Endothelial cell of umbilical vein (primary cell): ENCODE results near the gene TNFRSF1B. TPM values are rescaled to one million over a fixed set of nuclear protein-coding genes. Genes with fewer than 3 reads are reported as not detected.

Experiments used
- BruUV-seq: library from RNA; stranded (reverse); fragments of 400-500 nt; replicated peaks from 2 replicates; lab custom pipeline; 2021; lab: Mats Ljungman, UMichigan
- CTCF ChIA-PET: fragments of 300-600, 350-600 bp; sonication (Branson Sonifier 250); formaldehyde crosslinking; loops from one replicate; lab custom pipeline; 2021; ENCODE audit warnings: antibody characterized with exemption, inconsistent platforms; lab: Charles Lee
- POLR2A ChIA-PET: fragments of 300-600, 350-600 bp; sonication (Branson Sonifier 250); formaldehyde crosslinking; loops from one replicate; lab custom pipeline; 2021; ENCODE audit warnings: antibody characterized with exemption, inconsistent platforms; lab: Charles Lee
- DNase-seq: peaks from one replicate; pipeline ENCODE4 v3.0.0-alpha.2; 2011; ENCODE audit warnings: low read depth, low spot score
- FAIRE-seq: peaks from 2 replicates; lab custom pipeline; 2011; peaks lifted over from hg19 to GRCh38; lab: Jason Lieb, UNC
- H2AFZ ChIP-seq: 2 replicates; pipeline ENCODE4 v1.6.0; 2012; ENCODE audit warnings: low read depth, low read length, control low read depth, inconsistent platforms
- H3K27ac ChIP-seq: 2 replicates; pipeline ENCODE4 v1.5.1; 2011; ENCODE audit warnings: low read depth, mild to moderate bottlenecking, control low read depth, low read length, moderate library complexity; ENCODE audit not compliant: insufficient read depth
- H3K27me3 ChIP-seq, 2 experiments: 2 replicates each; pipeline versions ENCODE4 v1.6.0 to v1.6.1; 2011; ENCODE audit warnings: low read length in 2 of 2, mixed read lengths in 1 of 2; ENCODE audit not compliant: control insufficient read depth in 2 of 2, insufficient read depth in 2 of 2
- H3K36me3 ChIP-seq, 2 experiments: 2 replicates in 1 of 2; 3 replicates in 1 of 2; pipeline ENCODE4 v1.5.1; 2011; ENCODE audit warnings: low read length in 2 of 2, mild to moderate bottlenecking in 1 of 2, moderate library complexity in 1 of 2; ENCODE audit not compliant: control insufficient read depth in 2 of 2, insufficient read depth in 2 of 2; ENCODE audit errors: extremely low read depth in 1 of 2
- H3K4me1 ChIP-seq: 3 replicates; pipeline ENCODE4 v1.5.1; 2011; ENCODE audit warnings: mild to moderate bottlenecking, low read length; ENCODE audit not compliant: control insufficient read depth, insufficient read depth; ENCODE audit errors: extremely low read depth
- H3K4me2 ChIP-seq: 2 replicates; pipeline ENCODE4 v1.6.1; 2011; ENCODE audit warnings: low read length, control low read depth, mixed read lengths; ENCODE audit not compliant: insufficient read depth
- H3K4me3 ChIP-seq, 3 experiments: fragments of 200-600 bp in 1 of 3; sonication (generic), shearing (Covaris generic) in 1 of 3; replicated peaks in 1 of 3; 2 replicates each; pipeline ENCODE4 v1.5.1; 2011 to 2016; ENCODE audit warnings: control low read depth in 3 of 3, low read length in 3 of 3, mild to moderate bottlenecking in 2 of 3, inconsistent platforms in 1 of 3, low read depth in 1 of 3, moderate library complexity in 1 of 3; ENCODE audit not compliant: insufficient read depth in 1 of 3
- H3K79me2 ChIP-seq: 2 replicates; pipeline ENCODE4 v1.6.0; 2012; ENCODE audit warnings: low read length, inconsistent platforms; ENCODE audit not compliant: control insufficient read depth, insufficient read depth
- H3K9ac ChIP-seq: replicated peaks from 2 replicates; pipeline ENCODE3; 2011; ENCODE audit warnings: low read length, control low read depth; ENCODE audit not compliant: insufficient read depth; ENCODE audit errors: extremely low read depth
- H3K9me1 ChIP-seq: replicated peaks from 3 replicates; pipeline ENCODE4 v1.6.0; 2011; ENCODE audit warnings: mild to moderate bottlenecking, low read length; ENCODE audit not compliant: control insufficient read depth, insufficient read depth; ENCODE audit errors: extremely low read depth
- H3K9me3 ChIP-seq: replicated peaks from 2 replicates; pipeline ENCODE4 v1.5.1; 2012; ENCODE audit warnings: low read length, inconsistent platforms; ENCODE audit not compliant: control insufficient read depth, insufficient read depth
- H4K20me1 ChIP-seq: replicated peaks from 2 replicates; pipeline ENCODE3; 2011; ENCODE audit warnings: mild to moderate bottlenecking, low read length; ENCODE audit not compliant: control insufficient read depth, insufficient read depth; ENCODE audit errors: extremely low read depth
- EZH2 ChIP-seq: IDR thresholded peaks from 2 replicates; pipeline ENCODE4 v1.6.1; 2012; ENCODE audit warnings: borderline replicate concordance, low read depth, mild to moderate bottlenecking, moderate library complexity, low read length, inconsistent platforms; ENCODE audit not compliant: severe bottlenecking
- FOS ChIP-seq: IDR thresholded peaks from 2 replicates; pipeline ENCODE4 v1.6.1; 2011; ENCODE audit warnings: mild to moderate bottlenecking, low read length, moderate library complexity, borderline replicate concordance; ENCODE audit not compliant: insufficient read depth
- GATA2 ChIP-seq: IDR thresholded peaks from 2 replicates; pipeline ENCODE4 v1.7.0; 2011; ENCODE audit warnings: low read depth, mild to moderate bottlenecking, moderate library complexity, mixed read lengths, low read length; ENCODE audit not compliant: insufficient read length, insufficient read depth
- JUN ChIP-seq: IDR thresholded peaks from 2 replicates; pipeline ENCODE4 v1.6.1; 2011; ENCODE audit warnings: borderline replicate concordance, low read depth; ENCODE audit not compliant: insufficient read length, insufficient read depth
- MAX ChIP-seq: IDR thresholded peaks from 2 replicates; pipeline ENCODE4 v1.6.1; 2011; ENCODE audit not compliant: insufficient read depth, insufficient read length
- MYC ChIP-seq: IDR thresholded peaks from one replicate; pipeline ENCODE4 v1.6.1; 2011; ENCODE audit warnings: mild to moderate bottlenecking, low read depth, low read length
- POLR2A ChIP-seq: IDR thresholded peaks from 2 replicates; pipeline ENCODE4 v1.6.1; 2012; ENCODE audit warnings: low read depth, mild to moderate bottlenecking, control low read depth, low read length
- POLR2AphosphoS5 ChIP-seq: IDR thresholded peaks from 2 replicates; pipeline ENCODE4 v1.6.1; 2012; ENCODE audit warnings: low read depth, mild to moderate bottlenecking, control low read depth, low read length, moderate library complexity; ENCODE audit not compliant: insufficient read depth
- dilution Hi-C: fragments of 300-500 bp; cut with MboI; formaldehyde crosslinking; loops from one replicate; pipeline ENCODE4 v1.15.0; 2019; ENCODE audit warnings: low sequenced_read_pairs; ENCODE audit not compliant: extremely low pct_ligation_motif_present
- intact Hi-C: fragments of 100-400 bp; cut with micrococcal nuclease; formaldehyde crosslinking; loops from one replicate; pipeline ENCODE4 v1.10.0; 2022
- polyA plus RNA-seq, 4 experiments: library from polyadenylated mRNA; depleted of rRNA in 3 of 4; stranded (reverse) in 3 of 4; unstranded in 1 of 4; fragments of >200 nt; gene quantifications; 2 replicates each; pipeline versions ENCODE4 v1.2.1 to v1.2.3, GENCODE V29; 2011 to 2012; ENCODE audit warnings: missing spikeins in 1 of 4
- total RNA-seq: library from RNA; stranded (reverse); gene quantifications from 2 replicates; pipeline ENCODE4 v1.2.3, GENCODE V29; 2021
- TF ChIP-seq, protein P1 (sequence below), 2 donors: IDR thresholded peaks; 1 replicate in 1 of 2; 2 replicates in 1 of 2; pipeline ENCODE4 v1.5.1; 2011; ENCODE audit warnings: low read length in 2 of 2, mild to moderate bottlenecking in 2 of 2, moderate library complexity in 2 of 2, control low read depth in 1 of 2, inconsistent platforms in 1 of 2, low read depth in 1 of 2; ENCODE audit not compliant: insufficient read depth in 1 of 2; ENCODE audit errors: extremely low read depth in 1 of 2

The TNFRSF1B gene
- total and polyA plus RNA-seq, 2 donors (not counting 3 experiments of a cell fraction or from before 2014, with no cell fraction given), result 53.6 to 65.9 TPM

DNA sequence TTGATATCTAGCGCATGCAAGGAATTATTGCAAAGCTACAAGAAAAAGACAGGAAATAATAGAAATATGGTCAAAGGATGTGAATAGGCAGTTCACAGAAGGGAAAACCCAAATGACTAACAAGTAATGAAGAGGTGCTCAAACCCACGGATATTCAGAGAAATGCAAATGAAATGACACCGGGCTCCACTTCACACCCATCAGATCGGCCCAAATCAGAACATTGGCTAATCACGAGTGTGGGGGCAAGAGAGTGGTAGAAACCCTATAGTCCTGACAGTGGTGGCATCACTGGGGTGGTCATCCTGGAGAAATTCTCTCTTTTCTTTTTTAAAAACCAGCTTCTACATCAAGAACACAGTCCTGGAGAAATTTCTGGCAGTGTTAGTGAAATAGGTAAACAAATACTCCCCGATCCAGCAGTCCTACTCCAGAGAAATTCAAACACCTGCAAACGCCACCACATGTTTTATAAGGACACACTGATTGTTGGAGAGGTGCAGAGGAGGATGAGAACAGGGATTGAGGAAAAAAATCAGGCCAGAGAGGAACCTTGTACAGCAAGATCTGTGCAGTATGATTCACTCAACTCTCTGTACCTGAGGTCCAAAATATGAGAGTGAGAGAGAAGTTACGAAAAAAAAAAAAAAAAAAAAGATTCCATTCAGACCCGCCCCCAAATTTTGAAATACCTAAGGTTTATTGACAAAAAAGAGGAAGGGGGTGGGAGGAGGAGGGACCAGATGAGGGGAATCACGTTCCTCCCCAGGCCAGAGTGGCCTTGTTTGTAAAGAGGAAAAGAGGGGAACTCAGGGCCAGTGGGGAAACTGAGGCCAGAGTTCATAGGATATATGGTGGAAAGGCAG lies 9.2 kb upstream of the TNFRSF1B start:
- no peak overlapping the region for H3K9ac ChIP-seq
- no peak overlapping the region for H3K4me2 ChIP-seq
- no peaks in the 10 kb centered on the region for H3K36me3 ChIP-seq
- no peaks in the 10 kb centered on the region for H3K27me3 ChIP-seq
- no peak overlapping the region for H3K27ac ChIP-seq
- H3K4me3 ChIP-seq, result no peak overlapping the region
- FAIRE-seq (no peak), DNase-seq (no peak)
- no peaks in the 10 kb centered on the region for H4K20me1 ChIP-seq
- peaks cover 29% of the 10 kb centered on the region for H3K4me1 ChIP-seq
- no TSS peak for BruUV-seq
- H3K9me1 ChIP-seq, result no peaks in the 10 kb centered on the region
- H3K79me2 ChIP-seq, result no peaks in the 10 kb centered on the region
- ChIA-PET CTCF (interaction anchor here (0.7 to 2.9 kb wide), 3 partner anchors 10 to 32 kb away, joined by 3 to 14 read pairs (median 8); no protein-coding TSS in a partner anchor), POLR2A (no interaction called here)
- no peak overlapping the region for H2AFZ ChIP-seq
- TF ChIP-seq POLR2A (no peak), POLR2AphosphoS5 (no peak), EZH2 (no peak), MAX (no peak), MYC (no peak), GATA2 (no peak), JUN (no peak), FOS (no peak)
- TF ChIP-seq, protein P1, sequence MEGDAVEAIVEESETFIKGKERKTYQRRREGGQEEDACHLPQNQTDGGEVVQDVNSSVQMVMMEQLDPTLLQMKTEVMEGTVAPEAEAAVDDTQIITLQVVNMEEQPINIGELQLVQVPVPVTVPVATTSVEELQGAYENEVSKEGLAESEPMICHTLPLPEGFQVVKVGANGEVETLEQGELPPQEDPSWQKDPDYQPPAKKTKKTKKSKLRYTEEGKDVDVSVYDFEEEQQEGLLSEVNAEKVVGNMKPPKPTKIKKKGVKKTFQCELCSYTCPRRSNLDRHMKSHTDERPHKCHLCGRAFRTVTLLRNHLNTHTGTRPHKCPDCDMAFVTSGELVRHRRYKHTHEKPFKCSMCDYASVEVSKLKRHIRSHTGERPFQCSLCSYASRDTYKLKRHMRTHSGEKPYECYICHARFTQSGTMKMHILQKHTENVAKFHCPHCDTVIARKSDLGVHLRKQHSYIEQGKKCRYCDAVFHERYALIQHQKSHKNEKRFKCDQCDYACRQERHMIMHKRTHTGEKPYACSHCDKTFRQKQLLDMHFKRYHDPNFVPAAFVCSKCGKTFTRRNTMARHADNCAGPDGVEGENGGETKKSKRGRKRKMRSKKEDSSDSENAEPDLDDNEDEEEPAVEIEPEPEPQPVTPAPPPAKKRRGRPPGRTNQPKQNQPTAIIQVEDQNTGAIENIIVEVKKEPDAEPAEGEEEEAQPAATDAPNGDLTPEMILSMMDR (IDR thresholded peaks at IDR 0.05; ENCODE audit: extremely low read depth in 1 of 2, insufficient read depth in 1 of 2, low read depth in 1 of 2, low read length in 2 of 2), result no peak
- H3K9me3 ChIP-seq, result no peaks in the 10 kb centered on the region
- dilution Hi-C loops, result no loop called here
- intact Hi-C loops, result no loop called here
